Measurements from ENCODE around the gene CDH13. TPM values are rescaled to one million over a fixed set of nuclear protein-coding genes. Genes with fewer than 3 reads are reported as not detected.

Gene CDH13
- total and polyA plus RNA-seq, 9 donors = 1.9 to 34.2 (median 4.8) TPM

DNA sequence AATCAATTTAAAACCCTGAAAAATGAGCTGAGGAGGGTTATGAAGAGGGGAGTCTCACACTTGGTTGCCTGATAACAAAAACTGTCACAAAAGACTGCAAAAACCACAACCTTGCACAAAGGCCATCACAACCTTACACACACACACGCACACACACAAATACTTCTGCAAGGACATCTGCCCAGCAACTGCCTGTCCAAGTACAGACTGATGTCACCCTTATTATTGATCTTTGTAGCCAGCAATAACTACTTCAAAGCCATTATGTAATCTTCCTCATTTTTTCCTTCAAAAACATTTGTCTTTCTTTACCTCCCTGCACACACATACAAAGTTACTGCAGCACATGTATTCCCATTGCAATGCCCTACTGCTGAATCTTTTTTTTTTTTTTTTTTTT is 927.8 kb downstream of the CDH13 start:
- H3K27ac ChIP-seq = no peak overlapping the region
- no peaks in the 10 kb centered on the region for H3K4me1 ChIP-seq (ENCODE audit: insufficient read depth)
- intact Hi-C loops (cut with DNase I) = no loop called here
- H3K4me3 ChIP-seq = no peak overlapping the region
- H3K36me3 ChIP-seq = no peaks in the 10 kb centered on the region
- no peaks in the 10 kb centered on the region for H3K27me3 ChIP-seq
- no peak for DNase-seq
- H3K9me3 ChIP-seq = no peaks in the 10 kb centered on the region
- TF ChIP-seq EP300 (IDR thresholded peaks at IDR 0.05) = no peak
- TF ChIP-seq, protein P1, sequence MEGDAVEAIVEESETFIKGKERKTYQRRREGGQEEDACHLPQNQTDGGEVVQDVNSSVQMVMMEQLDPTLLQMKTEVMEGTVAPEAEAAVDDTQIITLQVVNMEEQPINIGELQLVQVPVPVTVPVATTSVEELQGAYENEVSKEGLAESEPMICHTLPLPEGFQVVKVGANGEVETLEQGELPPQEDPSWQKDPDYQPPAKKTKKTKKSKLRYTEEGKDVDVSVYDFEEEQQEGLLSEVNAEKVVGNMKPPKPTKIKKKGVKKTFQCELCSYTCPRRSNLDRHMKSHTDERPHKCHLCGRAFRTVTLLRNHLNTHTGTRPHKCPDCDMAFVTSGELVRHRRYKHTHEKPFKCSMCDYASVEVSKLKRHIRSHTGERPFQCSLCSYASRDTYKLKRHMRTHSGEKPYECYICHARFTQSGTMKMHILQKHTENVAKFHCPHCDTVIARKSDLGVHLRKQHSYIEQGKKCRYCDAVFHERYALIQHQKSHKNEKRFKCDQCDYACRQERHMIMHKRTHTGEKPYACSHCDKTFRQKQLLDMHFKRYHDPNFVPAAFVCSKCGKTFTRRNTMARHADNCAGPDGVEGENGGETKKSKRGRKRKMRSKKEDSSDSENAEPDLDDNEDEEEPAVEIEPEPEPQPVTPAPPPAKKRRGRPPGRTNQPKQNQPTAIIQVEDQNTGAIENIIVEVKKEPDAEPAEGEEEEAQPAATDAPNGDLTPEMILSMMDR (IDR thresholded peaks at IDR 0.05) = no peak
- no peak for TF ChIP-seq POLR2A (IDR thresholded peaks at IDR 0.05)
- 67 to 83% (median 73%) methylated on average over 1 of the region's 1 CpG for WGBS, 3 donors

DNA sequence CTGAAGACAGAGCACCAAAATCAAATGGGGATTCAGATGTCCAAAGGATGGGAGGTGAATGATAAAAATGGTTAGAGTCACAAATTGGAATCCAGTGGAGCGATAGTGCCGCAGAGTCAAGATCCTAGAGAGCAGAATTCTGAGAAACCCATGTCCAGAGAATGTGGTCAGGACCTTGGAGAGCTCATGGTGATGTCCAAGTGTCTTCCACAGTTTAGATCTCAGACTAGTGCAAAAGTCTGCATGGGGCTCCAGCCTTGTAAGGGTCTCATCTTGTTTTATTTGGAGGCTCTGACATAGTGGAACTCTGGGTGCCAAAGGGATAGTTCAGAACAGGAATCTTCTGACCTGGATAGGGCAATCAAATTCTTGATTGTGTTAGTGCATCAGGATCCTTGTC is 935.1 kb downstream of the CDH13 start:
- 83 to 95% (median 87%) methylated on average over 2 of the region's 2 CpGs for WGBS, 3 donors
- Histone ChIP-seq H3K4me3 (no peak overlapping the region), H3K27me3 (no peaks in the 10 kb centered on the region), H3K4me1 (ENCODE audit: insufficient read depth) (no peaks in the 10 kb centered on the region), H3K9me3 (no peaks in the 10 kb centered on the region), H3K36me3 (no peaks in the 10 kb centered on the region), H3K27ac (no peak overlapping the region)
- TF ChIP-seq EP300 (IDR thresholded peaks at IDR 0.05) (no peak), POLR2A (IDR thresholded peaks at IDR 0.05) (no peak)
- TF ChIP-seq, protein P1 (IDR thresholded peaks at IDR 0.05) = no peak
- intact Hi-C loops (cut with DNase I) = no loop called here
- no peak for DNase-seq

DNA sequence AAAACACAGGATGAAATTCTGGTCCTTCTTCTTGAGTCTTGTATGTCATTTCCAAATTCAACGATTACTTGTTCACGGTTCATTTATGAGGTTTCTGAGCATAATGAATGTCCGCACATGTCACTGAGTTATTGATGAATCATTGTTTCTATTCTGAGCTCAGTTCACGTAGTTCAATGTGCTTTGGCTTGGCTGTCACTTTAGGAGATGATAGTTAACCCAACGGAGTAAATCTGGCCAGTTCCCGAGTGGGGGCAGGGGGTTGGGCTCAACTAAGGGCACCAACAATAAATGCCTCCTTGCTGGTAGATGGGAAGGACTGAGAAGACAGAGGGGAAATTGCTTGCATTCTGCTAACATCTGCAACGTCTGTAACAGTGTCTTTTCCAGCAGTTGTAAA is 941.6 kb downstream of the CDH13 start:
- Histone ChIP-seq H3K27ac (no peak overlapping the region), H3K4me1 (ENCODE audit: insufficient read depth) (no peaks in the 10 kb centered on the region), H3K9me3 (no peaks in the 10 kb centered on the region), H3K27me3 (no peaks in the 10 kb centered on the region), H3K4me3 (no peak overlapping the region), H3K36me3 (no peaks in the 10 kb centered on the region)
- WGBS, 3 donors = 53 to 58% (median 56%) methylated on average over 7 of the region's 7 CpGs
- intact Hi-C loops (cut with DNase I) = no loop called here
- TF ChIP-seq POLR2A (IDR thresholded peaks at IDR 0.05) = no peak
- TF ChIP-seq, protein P1 (IDR thresholded peaks at IDR 0.05) = no peak
- no peak for TF ChIP-seq EP300 (IDR thresholded peaks at IDR 0.05)
- DNase-seq = no peak

DNA sequence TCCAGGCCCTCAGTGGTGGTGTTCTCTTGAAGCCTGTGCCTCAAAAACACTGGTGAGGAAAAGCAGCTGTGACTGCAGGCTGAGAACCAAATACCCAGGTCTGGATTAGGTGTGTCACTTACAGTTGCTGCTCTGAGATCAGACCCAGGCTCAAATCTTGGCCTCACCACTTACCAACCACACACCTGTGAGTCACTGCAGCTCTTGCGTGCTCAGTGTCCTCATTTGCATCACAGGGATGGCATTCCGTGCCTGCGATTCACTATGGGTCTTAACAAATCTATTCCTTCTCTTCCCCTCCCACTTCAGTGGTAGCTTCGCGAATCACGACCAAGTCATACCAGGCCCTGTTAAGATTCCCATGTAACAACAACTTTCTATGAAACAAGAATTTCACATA is 947.6 kb downstream of the CDH13 start:
- no peaks in the 10 kb centered on the region for H3K27me3 ChIP-seq
- H3K27ac ChIP-seq = no peak overlapping the region
- WGBS, 3 donors = 64 to 77% (median 73%) methylated on average over 6 of the region's 6 CpGs
- intact Hi-C loops (cut with DNase I) = no loop called here
- no peak overlapping the region for H3K4me3 ChIP-seq
- no peaks in the 10 kb centered on the region for H3K4me1 ChIP-seq (ENCODE audit: insufficient read depth)
- DNase-seq = no peak
- no peaks in the 10 kb centered on the region for H3K9me3 ChIP-seq
- TF ChIP-seq POLR2A (IDR thresholded peaks at IDR 0.05) (no peak), EP300 (IDR thresholded peaks at IDR 0.05) (no peak)
- TF ChIP-seq, protein P1 (IDR thresholded peaks at IDR 0.05) = no peak
- no peaks in the 10 kb centered on the region for H3K36me3 ChIP-seq
